Measurements from ENCODE around the gene IGSF23.
"Not testable (repeated sequence)": the region's sequence is repeated elsewhere in the genome, so short reads cannot be mapped to it uniquely, and the experiment has no call there.

IGSF23 gene

GRCh38 chr19:44614313-44614712, 950 bp downstream of the IGSF23 start:
- DNase-seq, result no peak

GRCh38 chr19:44615863-44616247, 2.5 kb downstream of the IGSF23 start:
- DNase-seq, result no peak

DNA sequence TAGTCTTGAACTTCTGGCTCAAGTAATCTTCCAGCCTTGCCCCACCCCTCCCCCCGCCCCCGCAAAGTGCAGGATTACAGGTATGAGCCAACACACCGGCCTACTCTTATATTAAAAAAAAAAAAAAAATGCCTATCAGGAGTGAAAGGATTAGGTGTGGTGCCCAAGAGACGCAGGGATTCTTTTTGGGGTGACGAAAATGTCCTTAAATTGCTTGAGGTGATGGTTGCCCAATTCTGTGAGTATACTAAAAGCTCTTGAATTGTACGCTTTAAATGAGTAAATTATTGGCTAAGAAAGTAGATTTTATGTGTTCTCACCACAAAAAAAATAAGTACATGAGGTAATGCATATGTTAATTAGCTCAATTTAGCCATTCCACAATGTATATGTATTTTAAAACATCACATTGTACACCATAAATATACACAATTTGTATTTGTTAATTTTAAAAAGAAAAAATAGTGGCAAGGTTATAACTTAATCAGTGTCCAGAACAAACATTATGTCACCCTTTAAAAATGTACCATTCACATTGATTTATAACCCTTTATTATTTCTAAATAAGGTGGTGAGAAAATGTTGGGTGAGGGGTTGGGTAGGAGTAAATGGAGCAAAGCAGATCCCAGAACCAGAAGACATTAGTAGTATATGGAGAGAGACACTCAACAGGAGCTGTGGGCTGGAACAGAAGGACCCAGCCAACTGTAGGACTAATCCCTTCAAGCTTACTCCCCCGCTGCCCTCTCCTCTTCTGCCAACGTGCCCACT, 3.9 kb downstream of the IGSF23 start:
- DNase-seq, result no peak

DNA sequence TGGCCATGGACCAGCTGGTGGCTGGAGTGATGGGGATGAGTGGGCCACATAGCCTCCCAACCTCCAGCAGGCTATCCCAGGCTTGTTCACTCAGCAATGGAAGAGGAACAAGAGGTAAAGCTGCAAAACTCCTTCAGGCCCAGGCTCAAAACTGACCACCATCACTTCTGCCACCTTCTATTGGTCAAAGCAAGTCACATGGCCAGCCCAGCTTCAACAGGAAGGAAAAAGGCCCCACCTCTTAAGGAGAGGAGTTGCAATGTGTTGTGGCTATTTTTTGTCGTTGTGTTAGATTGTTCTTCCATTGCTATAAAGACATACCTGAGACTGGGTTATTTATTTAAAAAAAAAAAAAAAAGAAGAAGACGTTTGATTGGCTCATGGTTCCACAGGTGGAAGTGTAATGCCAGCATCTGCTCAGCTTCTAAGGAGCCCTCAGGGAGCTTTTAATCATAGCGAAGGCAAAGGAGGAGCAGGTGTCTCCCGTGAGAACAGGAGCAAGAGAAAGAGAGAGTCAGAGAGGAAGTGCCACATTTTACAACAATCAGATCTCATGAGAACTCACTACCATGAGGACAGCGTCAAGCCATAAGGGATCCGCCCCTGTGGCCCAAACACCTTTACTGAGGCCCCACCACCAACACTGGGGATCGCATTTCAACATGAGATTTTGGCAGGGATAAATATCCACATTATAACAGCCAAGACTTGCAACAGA, 5.4 kb downstream of the IGSF23 start:
- no peak for DNase-seq

GRCh38 chr19:44620667-44621066, 7.3 kb downstream of the IGSF23 start:
- DNase-seq, result peak; percentile 40 to 41

DNA sequence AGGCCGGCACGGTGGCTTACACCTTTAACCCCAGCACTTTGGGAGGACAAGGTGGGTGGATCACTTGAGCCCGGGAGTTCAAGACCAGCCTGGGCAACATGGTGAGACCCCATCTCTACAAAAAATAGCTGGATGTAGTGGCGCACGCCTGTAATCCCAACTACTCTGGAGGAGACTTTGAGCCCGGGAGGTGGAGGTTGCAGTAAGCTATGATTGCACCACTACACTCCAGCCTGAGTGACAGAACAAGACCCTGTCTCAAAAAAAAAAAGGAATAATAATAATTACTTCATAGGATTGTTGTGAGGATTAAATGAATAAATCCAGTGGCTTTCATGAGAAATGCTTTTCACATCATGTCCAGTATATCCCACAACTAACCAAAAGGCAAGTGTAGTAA, 8.0 kb downstream of the IGSF23 start:
- no peak for DNase-seq

DNA sequence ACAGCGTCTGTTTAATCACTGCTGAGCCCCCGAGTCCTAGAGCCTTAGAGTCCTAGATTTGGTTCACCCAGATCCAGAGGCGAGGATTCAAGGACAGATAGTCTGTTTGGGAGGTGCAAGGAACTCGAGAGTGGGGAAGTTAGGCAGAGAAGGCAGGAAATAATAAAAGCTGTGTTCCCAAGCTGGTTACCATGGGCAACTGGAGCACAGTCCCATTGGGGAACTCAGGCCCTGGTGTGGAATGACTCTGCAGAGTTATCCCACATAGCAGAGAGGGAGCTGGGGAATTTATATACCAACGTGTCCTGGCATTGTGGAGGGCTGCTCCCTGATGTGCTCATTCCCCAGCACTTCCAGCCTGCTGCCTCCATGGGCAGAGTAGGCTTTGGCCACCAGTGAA, 9.7 kb downstream of the IGSF23 start:
- DNase-seq, result peak; percentile 69 to 75

- DNase-seq, result no peak
These were observed 10.3 kb downstream of the IGSF23 start for GRCh38 chr19:44623626-44624025.

DNA sequence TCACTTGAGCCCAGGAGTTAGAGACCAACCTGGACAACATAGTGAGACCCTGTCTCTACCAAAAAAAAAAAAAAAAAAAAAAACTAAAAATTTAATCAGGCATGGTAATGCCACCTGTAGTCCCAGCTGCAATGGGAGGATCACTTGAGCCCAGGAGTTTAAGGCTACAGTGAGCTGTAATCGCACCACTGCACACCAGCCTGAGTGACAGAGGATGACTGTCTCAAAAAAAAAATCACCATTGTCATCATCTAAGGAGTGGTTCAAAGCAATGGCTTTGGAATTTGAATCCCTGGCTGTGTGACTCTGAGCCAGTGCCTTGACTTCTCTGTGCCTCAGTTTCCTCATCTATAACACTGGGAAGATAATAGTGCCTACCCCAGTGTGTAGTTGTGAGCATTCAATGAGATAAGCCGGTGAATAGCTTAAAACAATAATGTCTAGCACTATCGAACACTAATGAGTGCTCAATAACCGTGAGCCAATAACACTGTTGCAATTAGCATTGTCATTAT, 11.5 kb downstream of the IGSF23 start:
- no peak for DNase-seq

GRCh38 chr19:44625637-44626036, 12.3 kb downstream of the IGSF23 start:
- not testable (repeated sequence) for DNase-seq

- DNase-seq, result no peak
These were observed 12.8 kb downstream of the IGSF23 start for GRCh38 chr19:44626048-44626624.

- no peak for DNase-seq
These were observed 14.3 kb downstream of the IGSF23 start for GRCh38 chr19:44627631-44628030.

DNA sequence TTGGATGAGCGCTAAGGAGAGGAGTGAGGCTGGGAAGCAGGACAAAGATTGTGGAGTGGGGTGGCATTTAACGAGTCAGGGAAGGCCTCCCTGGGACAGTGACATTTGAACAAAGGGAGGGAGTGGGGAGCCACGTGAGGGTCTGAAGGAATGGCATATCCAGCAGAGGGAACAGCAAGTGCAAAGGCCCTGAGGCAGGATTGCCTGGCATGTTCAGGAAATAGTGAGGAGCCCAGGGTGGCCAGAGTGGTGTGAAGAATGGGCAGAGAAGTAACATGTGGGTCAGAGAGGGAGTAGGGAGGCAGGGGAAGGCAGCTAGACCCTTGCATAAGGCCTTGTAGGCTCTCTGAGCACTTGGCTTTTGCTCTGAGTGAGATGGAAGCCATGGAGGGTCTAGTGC, 15.4 kb downstream of the IGSF23 start:
- no peak for DNase-seq

DNA sequence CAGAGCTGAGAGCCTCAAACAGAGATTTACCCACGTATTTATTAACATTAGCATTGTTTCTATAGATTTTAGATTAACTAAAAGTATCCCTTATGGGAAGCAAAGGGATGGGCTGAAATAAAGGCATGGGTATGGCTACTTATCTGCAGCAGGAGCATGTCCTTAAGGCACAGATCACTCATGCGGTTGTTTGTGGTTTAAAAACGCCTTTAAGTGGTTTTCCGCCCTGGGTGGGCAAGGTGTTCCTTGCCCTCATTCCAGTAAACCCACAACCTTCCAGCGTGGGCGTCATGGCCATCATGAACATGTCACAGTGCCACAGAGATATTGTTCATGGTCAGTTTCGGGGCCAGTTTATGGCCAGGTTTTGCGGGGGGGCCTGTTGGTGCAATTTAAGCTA, 18.2 kb downstream of the IGSF23 start:
- DNase-seq, result not testable (repeated sequence)

DNA sequence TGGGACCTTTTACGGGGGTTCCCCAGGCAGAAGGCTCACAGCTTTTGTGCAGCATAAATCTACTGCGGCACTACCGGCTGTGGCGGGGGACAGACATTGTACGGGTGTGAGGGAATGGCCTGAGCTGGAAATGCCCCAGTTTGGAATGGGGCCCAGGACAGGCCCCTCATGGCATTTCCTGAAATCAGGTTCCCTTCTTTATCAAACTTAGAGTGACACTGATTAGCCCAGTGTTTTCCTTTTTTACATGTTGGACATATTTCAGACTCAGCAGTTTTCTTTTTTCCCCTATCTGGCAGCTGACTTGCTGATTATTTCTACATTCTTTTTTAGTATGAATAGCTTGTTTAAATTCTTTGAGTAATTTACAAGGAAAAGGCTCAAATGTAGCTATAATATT, 20.7 kb downstream of the IGSF23 start:
- DNase-seq, result not testable (repeated sequence)

- DNase-seq, result no peak
These were observed 21.4 kb downstream of the IGSF23 start for GRCh38 chr19:44634785-44635184.

DNA sequence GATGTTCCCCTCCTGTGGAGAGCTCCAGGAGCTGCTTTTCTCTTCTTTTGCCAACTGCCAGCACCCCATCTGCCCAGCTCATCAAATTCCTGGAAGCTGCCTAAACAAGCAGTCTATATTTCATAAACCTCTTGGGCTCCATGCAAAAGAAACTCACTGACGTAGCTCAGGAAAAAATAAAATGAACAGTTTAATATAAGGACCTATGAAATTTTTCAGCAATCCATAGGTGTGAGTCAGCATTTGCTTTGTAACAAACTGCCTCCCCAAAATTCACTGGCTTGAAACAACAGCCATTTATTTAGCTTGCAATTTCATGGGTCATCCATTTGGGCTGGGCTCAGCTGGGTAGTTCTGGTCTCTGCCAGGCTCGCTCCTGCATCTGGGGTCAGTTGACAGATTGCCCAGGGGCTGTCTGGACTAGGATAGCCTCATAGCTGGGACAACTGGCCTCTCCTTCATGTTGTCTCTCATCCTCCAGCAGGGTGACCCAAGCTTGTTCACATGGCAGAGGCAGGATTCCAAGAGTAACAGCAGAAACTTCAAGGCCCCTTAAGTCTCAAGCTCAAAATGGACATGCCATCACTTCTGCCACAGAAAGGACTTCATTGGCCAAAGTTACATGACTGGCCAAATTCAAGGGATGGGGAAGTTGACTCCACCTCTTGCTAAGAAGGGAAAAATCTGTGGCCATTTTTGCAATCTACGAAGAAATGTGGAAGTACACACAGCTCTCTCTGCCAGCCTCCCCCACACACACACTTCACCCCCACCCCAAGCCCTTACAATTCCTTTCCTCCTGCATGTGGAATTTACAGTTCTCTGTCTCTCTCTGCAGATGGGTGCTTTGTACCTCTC, 22.4 kb downstream of the IGSF23 start:
- DNase-seq, result peak; percentile 87 to 93

DNA sequence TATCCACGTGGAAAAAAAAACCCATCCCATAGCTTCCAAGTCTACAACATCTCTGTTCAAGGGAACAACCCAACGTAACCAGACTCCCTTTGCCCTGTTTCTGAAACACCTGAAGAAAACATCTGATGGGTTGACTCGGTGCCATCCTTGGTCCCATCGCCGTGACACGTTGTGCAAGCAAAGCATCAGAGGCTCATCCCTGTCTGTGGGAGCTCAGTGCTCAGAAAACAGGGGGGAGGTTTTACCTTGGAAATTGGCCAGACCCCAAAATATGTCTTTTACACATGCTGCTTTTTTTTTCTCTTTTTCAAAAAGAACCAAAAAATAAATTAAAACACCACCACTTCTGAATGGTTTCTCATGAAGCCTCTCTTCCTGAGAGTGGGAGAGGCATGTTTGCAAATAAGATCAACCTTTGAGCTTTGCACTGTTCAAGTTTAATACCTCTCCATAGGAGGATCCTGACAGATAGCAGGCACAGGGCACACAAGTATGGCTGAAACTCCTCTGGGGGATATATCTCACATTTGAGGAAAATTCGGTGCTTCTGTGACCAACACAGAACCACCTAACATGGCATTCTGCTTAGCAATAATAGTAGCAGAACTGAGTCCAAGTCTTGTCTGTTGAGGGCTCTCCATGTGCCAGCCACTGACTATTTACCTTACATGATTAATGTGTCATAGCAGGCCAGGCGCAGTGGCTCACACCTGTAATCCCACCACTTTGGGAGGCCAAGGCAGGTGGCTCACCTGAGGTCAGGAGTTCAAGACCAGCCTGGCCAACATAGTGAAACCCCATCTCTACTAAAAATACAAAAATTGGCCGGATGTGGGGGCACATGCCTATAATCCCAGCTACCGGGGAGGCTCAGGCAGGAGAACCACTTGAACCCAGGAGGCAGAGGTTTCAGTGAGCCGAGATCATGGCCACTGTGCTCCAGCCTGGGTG, 23.4 kb downstream of the IGSF23 start:
- no peak for DNase-seq

- no peak for DNase-seq
These were observed 24.0 kb downstream of the IGSF23 start for GRCh38 chr19:44637390-44637764.

DNA sequence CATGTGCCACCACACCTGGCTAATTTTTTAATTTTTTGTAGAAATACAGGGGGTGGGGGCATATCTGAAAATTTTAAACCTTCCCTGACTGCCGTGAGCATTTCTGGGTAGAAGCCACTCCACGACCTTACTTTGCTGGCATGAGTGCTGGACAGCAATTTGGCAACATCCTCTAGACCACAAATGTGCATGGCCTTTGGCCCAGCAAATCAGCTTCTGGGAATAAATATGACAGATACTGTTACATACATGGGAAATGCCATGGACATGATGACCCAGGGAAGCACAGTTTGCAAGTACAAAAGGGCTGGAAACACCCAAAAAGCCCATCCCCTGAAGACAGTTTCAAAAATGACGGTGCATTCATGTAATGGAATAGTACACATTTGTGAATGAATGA, 27.2 kb downstream of the IGSF23 start:
- peak; percentile 46 for DNase-seq

DNA sequence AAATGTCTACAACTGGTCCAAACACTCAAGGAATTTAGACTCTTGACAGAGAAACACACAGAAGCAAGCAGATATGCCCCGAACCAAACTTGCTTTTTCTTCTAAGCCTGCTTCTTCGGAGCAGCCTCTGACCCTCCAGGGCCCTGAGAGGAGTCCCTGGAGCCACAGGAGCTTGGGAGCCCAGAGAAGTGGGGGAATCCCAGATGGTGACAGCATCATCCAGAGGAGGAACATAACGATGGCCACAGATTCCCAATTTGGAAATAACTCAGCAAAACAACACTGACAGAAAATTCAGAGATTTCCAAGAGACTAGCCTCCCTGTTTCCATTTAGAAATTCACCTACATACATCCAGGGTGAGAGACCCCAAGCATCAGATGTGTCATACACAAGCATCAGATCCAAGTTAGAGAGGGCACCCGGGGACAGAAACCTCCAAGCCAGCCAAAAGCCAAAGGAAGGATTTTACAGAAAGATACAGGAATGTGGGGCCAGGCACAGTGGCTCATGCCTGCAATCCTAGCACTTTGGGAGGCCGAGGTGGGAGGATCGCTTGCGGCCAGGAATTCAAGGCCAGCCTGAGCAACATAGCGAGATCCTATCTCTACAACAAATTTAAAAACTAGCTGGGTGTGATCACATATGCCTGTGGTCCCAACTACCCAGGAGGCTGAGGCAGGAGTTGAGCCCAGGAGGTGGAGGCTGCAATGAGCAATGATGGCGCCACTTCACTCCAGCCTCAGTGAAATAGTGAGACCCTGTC, 28.3 kb downstream of the IGSF23 start:
- DNase-seq, result peak in 1 of 2 donors; percentile 12

Data from inflammatory macrophage (primary cell).